Lower leg skin (tissue), 4 donors: Measurements from ENCODE around the gene LTC4S. TPM values are rescaled to one million over a fixed set of nuclear protein-coding genes. Genes with fewer than 3 reads are reported as not detected.
"Not testable (repeated sequence)": the region's sequence is repeated elsewhere in the genome, so short reads cannot be mapped to it uniquely, and the experiment has no call there.

Source experiments
- DNase-seq, 2 donors: peaks; one replicate each; pipeline ENCODE4 v3.0.0-alpha.2; 2019; ENCODE audit warnings: low spot score in 2 of 2
- H3K4me3 ChIP-seq: fragments of 200-600 bp; sonication (generic); 2 replicates; pipeline ENCODE4 v1.5.1; 2017; ENCODE audit warnings: mild to moderate bottlenecking, low read depth; ENCODE audit not compliant: poor library complexity, severe bottlenecking
- CTCF ChIP-seq, 3 donors: fragments of 450-650 bp; IDR thresholded peaks; one replicate each; pipeline ENCODE4 v1.5.1; 2016; ENCODE audit warnings: antibody characterized with exemption in 3 of 3, mild to moderate bottlenecking in 3 of 3, moderate library complexity in 2 of 3
- POLR2A ChIP-seq, 2 donors: fragments of 450-650 bp; IDR thresholded peaks; one replicate each; pipeline ENCODE4 v1.6.1; 2016 to 2017; ENCODE audit warnings: antibody characterized with exemption in 2 of 2, mild to moderate bottlenecking in 1 of 2, moderate library complexity in 1 of 2
- WGBS, 2 donors: methylation state at CpG; one replicate each; pipeline ENCODE4 v1.1.5; 2018; 5-methylcytosine and 5-hydroxymethylcytosine counted together
- intact Hi-C: fragments of 100-400 bp; cut with DNase I; formaldehyde crosslinking; loops from one replicate; pipeline ENCODE4 v1.15.0; 2023; ENCODE audit warnings: low total_unique reads
- total RNA-seq, 4 donors: library from RNA; depleted of rRNA; stranded (reverse); fragments of >200 nt; gene quantifications; one replicate each; pipeline ENCODE4 v1.1.0, GENCODE V29; 2016

Gene LTC4S
- total RNA-seq, 4 donors from 2014 or later = 3.5 to 14.8 (median 9.6) TPM

DNA sequence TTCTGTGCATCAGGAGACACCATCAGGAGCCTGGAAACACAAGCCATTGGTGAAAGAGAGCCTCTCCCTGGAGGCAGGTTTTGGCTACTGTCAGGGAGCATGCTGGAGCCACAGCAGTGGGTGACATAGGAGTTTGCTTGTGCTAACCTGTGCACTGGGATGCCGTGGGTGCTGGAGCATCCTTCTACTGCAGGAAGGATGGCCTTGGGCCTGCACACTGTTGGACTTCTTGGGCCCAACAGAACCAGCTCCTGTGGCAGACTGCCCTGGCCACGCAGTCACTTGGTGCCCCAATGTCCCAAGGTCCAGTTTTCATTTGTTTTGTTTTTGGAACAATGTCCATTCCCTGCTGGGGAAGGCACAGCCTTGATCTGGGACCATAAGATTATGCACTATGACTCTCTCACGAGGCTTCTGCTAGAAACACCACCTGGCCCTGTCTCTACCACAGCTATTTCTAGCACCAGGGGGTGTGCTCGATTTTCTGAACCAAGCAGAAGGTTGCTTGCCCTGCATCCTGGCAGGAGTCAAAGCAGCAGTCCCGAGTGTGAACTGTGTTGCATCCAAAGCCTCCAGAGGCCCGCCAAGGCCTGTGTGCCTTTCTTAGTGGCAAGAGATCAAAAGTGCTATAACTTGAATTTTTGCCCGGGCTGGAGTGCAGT, 5.5 kb upstream of the LTC4S start:
- TF ChIP-seq POLR2A (IDR thresholded peaks at IDR 0.05) (no peak), CTCF (IDR thresholded peaks at IDR 0.05) (no peak)
- 88 to 93% methylated on average over 7 of the region's 7 CpGs for WGBS, 2 donors
- no peak for DNase-seq
- intact Hi-C loops = no loop called here
- H3K4me3 ChIP-seq = no peak overlapping the region

- DNase-seq, H3K4me3 ChIP-seq, intact Hi-C loops: not testable (repeated sequence)
- WGBS, 2 donors = 92 to 96% methylated on average over 9 of the region's 9 CpGs
Observed at GRCh38 chr5:179789278-179789677, 4.5 kb upstream of the LTC4S start.

- WGBS, 2 donors = 46 to 54% methylated on average over 11 to 14 of the region's 15 CpGs
- DNase-seq = no peak
- no peak overlapping the region for H3K4me3 ChIP-seq
- intact Hi-C loops = no loop called here
- TF ChIP-seq POLR2A (IDR thresholded peaks at IDR 0.05) (no peak), CTCF (IDR thresholded peaks at IDR 0.05) (no peak)
Observed at GRCh38 chr5:179791881-179792611, 1.7 kb upstream of the LTC4S start.

GRCh38 chr5:179792612-179793467, 946 bp upstream of the LTC4S start:
- intact Hi-C loops = no loop called here
- 73 to 80% methylated on average over 14 to 24 of the region's 24 CpGs for WGBS, 2 donors
- DNase-seq = no peak
- TF ChIP-seq POLR2A (IDR thresholded peaks at IDR 0.05) (no peak), CTCF (IDR thresholded peaks at IDR 0.05) (no peak)
- H3K4me3 ChIP-seq = no peak overlapping the region

- intact Hi-C loops = no loop called here
- H3K4me3 ChIP-seq = no peak overlapping the region
- 55 to 59% methylated on average over 3 of the region's 3 CpGs for WGBS, 2 donors
- no peak for TF ChIP-seq CTCF (IDR thresholded peaks at IDR 0.05)
- no peak for TF ChIP-seq POLR2A (IDR thresholded peaks at IDR 0.05)
- no peak for DNase-seq
Observed at GRCh38 chr5:179794171-179794570, 385 bp downstream of the LTC4S start.

- 80 to 100% methylated on average over 3 of the region's 3 CpGs for WGBS, 2 donors
- TF ChIP-seq POLR2A (IDR thresholded peaks at IDR 0.05) (no peak), CTCF (IDR thresholded peaks at IDR 0.05) (no peak)
- H3K4me3 ChIP-seq = no peak overlapping the region
- DNase-seq = no peak
- intact Hi-C loops = no loop called here
Observed at GRCh38 chr5:179794575-179794974, 789 bp downstream of the LTC4S start.
